ENCODE measurements around the gene MEI4. TPM values are rescaled to one million over a fixed set of nuclear protein-coding genes. Genes with fewer than 3 reads are reported as not detected.
"Not testable (repeated sequence)": the region's sequence is repeated elsewhere in the genome, so short reads cannot be mapped to it uniquely, and the experiment has no call there.

Gene MEI4
- total RNA-seq, 1 donor from 2014 or later = not detected

DNA sequence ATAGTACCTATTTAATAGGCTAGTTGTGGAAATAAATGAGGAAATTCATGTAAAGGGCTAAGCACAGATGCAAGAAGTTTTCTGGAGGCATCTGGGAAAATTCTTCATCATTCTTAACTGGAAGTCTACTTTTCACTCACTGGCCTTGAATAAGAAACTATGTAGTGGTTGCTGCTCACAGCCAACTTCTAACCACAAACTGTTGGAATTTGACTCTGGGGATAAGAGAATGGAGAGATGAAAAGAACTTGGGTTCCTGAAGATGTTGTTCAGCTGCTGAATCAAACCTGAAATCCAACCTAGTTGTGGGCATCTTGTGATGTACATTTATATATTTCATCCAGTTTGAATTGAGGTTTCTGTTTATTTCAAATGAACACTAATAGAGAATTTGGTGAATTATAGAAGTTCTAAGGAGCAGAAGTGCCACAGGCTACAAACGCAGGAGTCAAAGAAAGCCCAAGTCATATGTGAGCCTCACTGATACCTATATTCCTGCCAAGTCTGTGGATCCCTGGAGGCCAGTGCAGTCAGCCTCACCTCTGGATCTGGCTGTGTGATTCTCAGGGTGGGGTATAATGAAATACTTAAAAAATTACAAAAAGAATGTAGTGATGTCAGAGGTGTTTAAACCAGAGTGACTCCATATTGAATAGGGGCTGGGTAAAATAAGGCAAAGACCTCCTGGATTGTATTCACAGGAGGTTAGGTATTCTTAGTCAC lies 18.7 kb upstream of the MEI4 start:
- Histone ChIP-seq H3K27me3 (ENCODE audit: control insufficient read depth in 3 of 3, insufficient read depth in 3 of 3, low read length in 3 of 3) (no peaks in the 10 kb centered on the region), H3K9ac (ENCODE audit: low read depth in 1 of 3, low read length in 3 of 3) (no peak overlapping the region), H3K27ac (ENCODE audit: low read depth, low read length) (no peak overlapping the region), H3K9me3 (ENCODE audit: control insufficient read depth in 3 of 3, low read length in 3 of 3) (no peaks in the 10 kb centered on the region), H3K4me3 (ENCODE audit: low read length in 3 of 3) (no peak overlapping the region), H3K36me3 (ENCODE audit: control insufficient read depth in 3 of 3, insufficient read depth in 3 of 3, low read length in 3 of 3) (no peaks in the 10 kb centered on the region), H3K4me1 (ENCODE audit: control insufficient read depth in 3 of 3, insufficient read depth in 3 of 3, low read length in 3 of 3) (no peaks in the 10 kb centered on the region)

DNA sequence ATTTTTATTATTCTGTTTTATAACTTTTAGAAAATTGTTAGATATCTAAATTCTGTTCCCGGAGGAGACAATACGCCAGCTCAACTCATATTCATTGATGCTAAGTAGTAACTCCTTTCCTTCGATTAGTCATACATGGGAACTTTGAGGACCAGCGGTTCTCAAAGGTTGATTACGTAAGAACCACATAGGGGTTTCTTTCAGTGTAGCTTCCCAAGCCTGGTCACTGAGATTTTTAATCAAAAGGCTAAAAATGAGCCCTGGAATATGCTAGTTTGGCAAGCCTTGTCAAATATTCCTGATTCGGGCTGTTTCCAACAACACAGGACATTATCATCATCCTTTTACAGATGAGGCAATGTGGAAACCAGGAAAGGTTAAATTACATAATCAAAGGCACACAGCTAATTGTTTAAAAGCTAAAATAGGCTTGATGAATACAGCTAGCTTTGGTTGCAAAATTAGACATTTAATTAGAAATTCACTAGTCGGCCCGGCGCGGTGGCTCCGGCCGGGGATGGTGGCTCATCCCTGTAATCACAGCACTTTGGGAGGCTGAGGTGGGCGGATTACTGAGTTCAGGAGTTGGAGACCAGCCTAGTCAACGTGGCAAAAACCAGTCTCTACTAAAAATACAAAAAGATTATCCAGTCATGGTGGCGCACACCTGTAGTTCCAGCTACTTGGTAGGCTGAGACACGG lies 14.6 kb upstream of the MEI4 start:
- no peak overlapping the region for H3K9ac ChIP-seq (ENCODE audit: low read depth in 1 of 3, low read length in 3 of 3)
- no peak overlapping the region for H3K27ac ChIP-seq (ENCODE audit: low read depth, low read length)
- no peaks in the 10 kb centered on the region for H3K4me1 ChIP-seq (ENCODE audit: control insufficient read depth in 3 of 3, insufficient read depth in 3 of 3, low read length in 3 of 3)
- H3K27me3 ChIP-seq (ENCODE audit: control insufficient read depth in 3 of 3, insufficient read depth in 3 of 3, low read length in 3 of 3) = no peaks in the 10 kb centered on the region
- H3K4me3 ChIP-seq (ENCODE audit: low read length in 3 of 3) = no peak overlapping the region
- H3K9me3 ChIP-seq (ENCODE audit: control insufficient read depth in 3 of 3, low read length in 3 of 3) = no peaks in the 10 kb centered on the region
- H3K36me3 ChIP-seq (ENCODE audit: control insufficient read depth in 3 of 3, insufficient read depth in 3 of 3, low read length in 3 of 3) = no peaks in the 10 kb centered on the region

DNA sequence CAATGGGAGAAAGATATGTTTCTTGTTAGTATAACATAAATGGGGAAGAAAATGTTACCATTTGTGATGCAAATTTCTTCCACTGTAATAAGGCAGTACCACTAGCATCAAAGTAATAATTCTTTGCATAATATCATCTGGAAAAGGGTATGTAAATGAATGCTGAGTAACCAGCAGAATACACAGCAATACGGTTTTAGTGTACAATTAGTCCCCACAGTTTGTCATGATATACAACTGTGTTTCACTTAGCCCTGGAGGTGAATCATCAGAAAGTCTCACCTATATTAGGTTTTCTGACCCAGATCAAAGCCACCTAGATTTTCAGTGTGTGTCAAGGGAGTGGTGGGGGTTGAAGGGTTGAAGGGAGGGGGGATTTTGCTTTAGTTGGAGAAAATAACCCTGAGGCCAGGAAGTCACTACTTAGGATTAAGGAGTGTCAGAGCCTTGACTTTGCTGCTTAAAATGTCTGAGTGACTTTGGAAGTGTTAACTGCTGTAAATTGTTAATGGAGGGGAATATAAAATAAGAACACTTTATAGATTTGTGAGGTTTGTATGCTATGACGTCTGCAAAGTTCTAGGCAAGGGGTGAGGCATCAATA lies 8.6 kb upstream of the MEI4 start:
- Histone ChIP-seq H3K4me1 (ENCODE audit: control insufficient read depth in 3 of 3, insufficient read depth in 3 of 3, low read length in 3 of 3) (no peaks in the 10 kb centered on the region), H3K27ac (ENCODE audit: low read depth, low read length) (no peak overlapping the region), H3K9me3 (ENCODE audit: control insufficient read depth in 3 of 3, low read length in 3 of 3) (no peaks in the 10 kb centered on the region), H3K9ac (ENCODE audit: low read depth in 1 of 3, low read length in 3 of 3) (no peak overlapping the region), H3K27me3 (ENCODE audit: control insufficient read depth in 3 of 3, insufficient read depth in 3 of 3, low read length in 3 of 3) (peaks cover 0 to 4% (median 3%) of the 10 kb centered on the region in 3 donors), H3K4me3 (ENCODE audit: low read length in 3 of 3) (no peak overlapping the region), H3K36me3 (ENCODE audit: control insufficient read depth in 3 of 3, insufficient read depth in 3 of 3, low read length in 3 of 3) (no peaks in the 10 kb centered on the region)

DNA sequence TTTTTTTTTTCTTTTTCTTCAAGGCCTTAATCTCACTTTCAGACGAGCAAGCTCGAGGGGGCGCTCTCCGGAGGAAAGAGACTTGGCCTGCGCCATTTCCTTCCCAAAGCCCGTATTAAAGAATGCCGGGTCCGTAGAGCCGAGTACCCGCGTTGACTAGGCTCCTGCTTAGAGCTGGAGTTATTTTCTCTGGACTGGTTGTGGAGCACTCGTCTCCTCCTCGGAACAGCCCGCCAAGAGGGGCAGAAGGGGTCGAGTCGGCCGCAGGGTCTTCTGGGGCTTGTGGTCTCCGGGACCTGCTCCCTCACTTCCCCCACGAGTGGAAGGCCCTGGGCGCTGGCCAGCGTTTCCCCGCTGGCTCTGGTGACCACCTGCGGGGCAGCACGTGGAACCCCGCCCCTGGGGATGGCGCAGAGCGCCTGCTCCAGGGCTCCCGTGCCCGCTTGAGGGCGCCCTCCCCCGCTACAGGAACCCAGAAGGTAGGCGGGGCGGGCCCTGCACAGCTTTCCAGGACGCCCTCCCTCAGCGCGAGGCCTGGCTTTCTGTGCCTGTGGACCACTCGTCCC lies 2.7 kb upstream of the MEI4 start:
- Histone ChIP-seq H3K27ac (ENCODE audit: low read depth, low read length) (no peak overlapping the region), H3K4me1 (ENCODE audit: control insufficient read depth in 3 of 3, insufficient read depth in 3 of 3, low read length in 3 of 3) (no peaks in the 10 kb centered on the region), H3K9ac (ENCODE audit: low read depth in 1 of 3, low read length in 3 of 3) (no peak overlapping the region), H3K9me3 (ENCODE audit: control insufficient read depth in 3 of 3, low read length in 3 of 3) (no peaks in the 10 kb centered on the region), H3K36me3 (ENCODE audit: control insufficient read depth in 3 of 3, insufficient read depth in 3 of 3, low read length in 3 of 3) (no peaks in the 10 kb centered on the region), H3K4me3 (ENCODE audit: low read length in 3 of 3) (peak overlapping the region in 1 of 3 donors; percentile 24), H3K27me3 (ENCODE audit: control insufficient read depth in 3 of 3, insufficient read depth in 3 of 3, low read length in 3 of 3) (peaks cover 3 to 7% (median 4%) of the 10 kb centered on the region in 3 donors)

DNA sequence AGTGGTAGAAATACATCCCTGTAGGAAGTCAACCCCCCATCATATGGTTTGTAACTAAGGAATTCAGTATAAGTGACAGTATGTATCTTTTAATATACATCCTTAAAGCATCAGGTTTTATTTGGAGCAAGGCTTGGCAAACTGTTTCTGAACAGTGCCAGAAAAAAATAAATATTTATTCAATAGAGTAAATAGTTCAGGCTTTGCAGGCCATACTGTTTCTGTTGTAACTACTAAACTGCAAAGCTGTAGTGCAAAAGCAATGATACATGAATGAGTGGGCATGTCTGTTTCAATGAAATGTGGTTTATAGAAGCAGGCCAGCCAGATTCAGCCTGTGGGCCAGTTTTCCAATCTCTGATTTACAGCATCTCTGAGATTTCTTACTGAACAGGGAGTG lies 977 bp downstream of the MEI4 start:
- Histone ChIP-seq H3K27me3 (ENCODE audit: control insufficient read depth in 3 of 3, insufficient read depth in 3 of 3, low read length in 3 of 3) (peaks cover 3 to 7% (median 3%) of the 10 kb centered on the region in 3 donors), H3K27ac (ENCODE audit: low read depth, low read length) (no peak overlapping the region), H3K4me1 (ENCODE audit: control insufficient read depth in 3 of 3, insufficient read depth in 3 of 3, low read length in 3 of 3) (no peaks in the 10 kb centered on the region), H3K4me3 (ENCODE audit: low read length in 3 of 3) (no peak overlapping the region), H3K36me3 (ENCODE audit: control insufficient read depth in 3 of 3, insufficient read depth in 3 of 3, low read length in 3 of 3) (no peaks in the 10 kb centered on the region), H3K9me3 (ENCODE audit: control insufficient read depth in 3 of 3, low read length in 3 of 3) (no peaks in the 10 kb centered on the region), H3K9ac (ENCODE audit: low read depth in 1 of 3, low read length in 3 of 3) (no peak overlapping the region)

DNA sequence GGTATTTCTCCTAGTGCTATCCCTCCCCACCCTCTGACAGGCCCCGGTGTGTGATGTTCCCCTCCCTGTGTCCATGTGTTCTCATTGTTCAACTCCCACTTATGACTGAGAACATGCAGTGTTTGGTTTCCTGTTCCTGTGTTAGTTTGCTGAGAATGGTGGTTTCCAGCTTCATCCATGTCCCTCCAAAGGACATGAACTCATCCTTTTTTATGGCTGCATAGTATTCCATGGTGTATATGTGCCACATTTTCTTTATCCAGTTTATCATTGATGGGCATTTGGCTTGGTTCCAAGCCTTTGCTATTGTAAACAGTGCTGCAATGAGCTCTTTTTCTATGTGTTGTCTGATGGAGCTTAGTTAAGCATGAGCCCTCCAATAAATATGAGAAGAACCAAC lies 2.2 kb downstream of the MEI4 start:
- not testable (repeated sequence) for H3K9me3 ChIP-seq (ENCODE audit: control insufficient read depth in 3 of 3, low read length in 3 of 3); H3K27ac ChIP-seq (ENCODE audit: low read depth, low read length); H3K27me3 ChIP-seq (ENCODE audit: control insufficient read depth in 3 of 3, insufficient read depth in 3 of 3, low read length in 3 of 3); H3K36me3 ChIP-seq (ENCODE audit: control insufficient read depth in 3 of 3, insufficient read depth in 3 of 3, low read length in 3 of 3); H3K4me1 ChIP-seq (ENCODE audit: control insufficient read depth in 3 of 3, insufficient read depth in 3 of 3, low read length in 3 of 3); H3K9ac ChIP-seq (ENCODE audit: low read depth in 1 of 3, low read length in 3 of 3); H3K4me3 ChIP-seq (ENCODE audit: low read length in 3 of 3)

DNA sequence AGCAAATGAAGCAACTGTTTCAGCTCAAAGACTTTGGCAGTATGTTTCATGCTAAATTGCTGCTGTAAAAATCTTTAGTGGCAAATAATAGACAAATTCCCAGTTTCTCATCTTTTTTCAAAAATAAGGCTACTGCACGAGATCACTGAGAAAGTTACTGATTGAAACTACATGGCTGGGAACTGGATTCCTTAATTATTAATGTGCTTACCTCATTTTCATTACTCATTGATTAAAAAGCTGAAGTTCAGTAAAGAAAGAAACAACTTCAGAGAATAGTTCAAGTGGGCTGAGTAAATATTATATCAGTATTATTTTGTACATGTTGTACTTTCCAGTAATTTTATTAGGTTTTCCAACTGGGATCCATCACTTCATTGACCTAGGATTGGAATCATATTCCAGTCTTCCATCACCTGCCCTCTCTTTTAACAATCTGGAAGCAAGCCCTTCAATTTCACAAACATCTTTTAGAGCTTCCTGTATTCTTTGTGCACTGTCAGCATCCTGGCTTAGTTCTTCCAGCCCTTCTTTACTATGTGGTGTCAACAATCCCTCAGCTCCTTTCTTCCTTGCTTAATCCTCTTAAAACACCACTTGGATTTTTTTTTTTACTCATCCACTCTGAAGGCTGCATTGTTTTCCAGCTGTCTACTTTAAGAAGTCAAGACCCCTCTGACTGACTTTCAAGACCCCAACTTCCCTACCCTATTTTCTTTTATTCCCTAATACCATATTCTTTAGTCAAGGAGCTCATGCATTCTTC lies 4.3 kb downstream of the MEI4 start:
- Histone ChIP-seq H3K9me3 (ENCODE audit: control insufficient read depth in 3 of 3, low read length in 3 of 3) (no peaks in the 10 kb centered on the region), H3K9ac (ENCODE audit: low read depth in 1 of 3, low read length in 3 of 3) (no peak overlapping the region), H3K4me3 (ENCODE audit: low read length in 3 of 3) (no peak overlapping the region), H3K27me3 (ENCODE audit: control insufficient read depth in 3 of 3, insufficient read depth in 3 of 3, low read length in 3 of 3) (no peaks in the 10 kb centered on the region), H3K27ac (ENCODE audit: low read depth, low read length) (no peak overlapping the region), H3K36me3 (ENCODE audit: control insufficient read depth in 3 of 3, insufficient read depth in 3 of 3, low read length in 3 of 3) (no peaks in the 10 kb centered on the region), H3K4me1 (ENCODE audit: control insufficient read depth in 3 of 3, insufficient read depth in 3 of 3, low read length in 3 of 3) (no peaks in the 10 kb centered on the region)

DNA sequence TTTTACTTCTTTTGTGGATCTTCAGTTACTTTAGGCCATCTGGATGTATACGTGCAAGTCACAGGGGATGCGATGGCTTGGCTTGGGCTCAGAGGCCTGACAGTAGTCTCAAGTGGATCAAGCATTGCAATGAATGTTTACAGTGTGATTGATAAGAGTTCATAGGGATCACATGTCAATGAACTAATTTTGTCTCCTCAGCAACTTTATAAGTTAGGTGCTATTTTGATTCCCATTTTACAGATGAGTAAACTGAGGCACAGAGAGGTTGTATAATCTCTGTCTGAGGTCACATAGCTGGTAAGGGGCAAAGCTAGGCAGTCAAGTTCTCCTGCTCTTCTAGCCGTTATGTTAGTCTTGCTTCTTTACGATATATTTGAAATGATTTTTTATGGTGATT lies 13.5 kb downstream of the MEI4 start:
- H3K36me3 ChIP-seq (ENCODE audit: control insufficient read depth in 3 of 3, insufficient read depth in 3 of 3, low read length in 3 of 3) = no peaks in the 10 kb centered on the region
- H3K9me3 ChIP-seq (ENCODE audit: control insufficient read depth in 3 of 3, low read length in 3 of 3) = no peaks in the 10 kb centered on the region
- H3K9ac ChIP-seq (ENCODE audit: low read depth in 1 of 3, low read length in 3 of 3) = no peak overlapping the region
- no peak overlapping the region for H3K4me3 ChIP-seq (ENCODE audit: low read length in 3 of 3)
- no peak overlapping the region for H3K27ac ChIP-seq (ENCODE audit: low read depth, low read length)
- H3K27me3 ChIP-seq (ENCODE audit: control insufficient read depth in 3 of 3, insufficient read depth in 3 of 3, low read length in 3 of 3) = no peaks in the 10 kb centered on the region
- no peaks in the 10 kb centered on the region for H3K4me1 ChIP-seq (ENCODE audit: control insufficient read depth in 3 of 3, insufficient read depth in 3 of 3, low read length in 3 of 3)

DNA sequence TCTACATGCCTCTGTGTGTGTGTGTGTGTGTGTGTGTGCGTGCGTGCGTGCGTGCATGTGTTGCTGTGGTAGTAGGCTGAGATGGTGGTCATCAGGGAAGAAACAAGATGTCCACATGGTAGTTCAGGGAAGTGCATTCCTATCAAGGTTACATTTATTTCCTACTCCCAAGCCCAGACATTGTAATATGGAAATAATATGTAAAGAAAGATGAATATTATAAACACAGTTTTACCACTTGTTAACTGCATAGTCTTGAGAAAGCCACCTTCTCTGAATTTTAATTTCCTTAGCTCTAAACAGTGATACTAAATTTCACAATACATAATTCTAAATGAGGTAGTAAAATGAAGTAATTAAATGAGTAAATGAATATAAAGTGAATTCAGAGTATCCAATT lies 14.0 kb downstream of the MEI4 start:
- H3K4me1 ChIP-seq (ENCODE audit: control insufficient read depth in 3 of 3, insufficient read depth in 3 of 3, low read length in 3 of 3) = no peaks in the 10 kb centered on the region
- no peaks in the 10 kb centered on the region for H3K36me3 ChIP-seq (ENCODE audit: control insufficient read depth in 3 of 3, insufficient read depth in 3 of 3, low read length in 3 of 3)
- no peak overlapping the region for H3K4me3 ChIP-seq (ENCODE audit: low read length in 3 of 3)
- no peak overlapping the region for H3K27ac ChIP-seq (ENCODE audit: low read depth, low read length)
- H3K27me3 ChIP-seq (ENCODE audit: control insufficient read depth in 3 of 3, insufficient read depth in 3 of 3, low read length in 3 of 3) = no peaks in the 10 kb centered on the region
- peak overlapping the region in 1 of 3 donors; percentile 10 for H3K9ac ChIP-seq (ENCODE audit: low read depth in 1 of 3, low read length in 3 of 3)
- H3K9me3 ChIP-seq (ENCODE audit: control insufficient read depth in 3 of 3, low read length in 3 of 3) = no peaks in the 10 kb centered on the region

Measured in skeletal muscle tissue (tissue), 4 donors.